Measurements from ENCODE around the gene EHD3.

- no peak for TF ChIP-seq CTCF (IDR thresholded peaks at IDR 0.05)
- no peak for TF ChIP-seq POLR2A (IDR thresholded peaks at IDR 0.05)
Measured at GRCh38 chr2:31197166-31197565, 36.8 kb upstream of the EHD3 start.
